ENCODE measurements around the gene LMBRD1.

GRCh38 chr6:69668916-69669315 lies 127.9 kb downstream of the LMBRD1 start:
- TF ChIP-seq TARDBP (IDR thresholded peaks at IDR 0.05), result no peak
- no peak for TF ChIP-seq BHLHE40 (IDR thresholded peaks at IDR 0.05; ENCODE audit: borderline replicate concordance)
- no peak for TF ChIP-seq HDGF (IDR thresholded peaks at IDR 0.05; ENCODE audit: borderline replicate concordance)
- TF ChIP-seq SP1 (IDR thresholded peaks at IDR 0.05), result no peak
- TF ChIP-seq SUZ12 (IDR thresholded peaks at IDR 0.05), result no peak
- no peak for TF ChIP-seq ELF4 (IDR thresholded peaks at IDR 0.05)
- TF ChIP-seq NFRKB (IDR thresholded peaks at IDR 0.05), result no peak
- TF ChIP-seq FOXM1 (IDR thresholded peaks at IDR 0.05; ENCODE audit: borderline replicate concordance), result no peak
